Measurements from ENCODE around the gene BIRC2. TPM values are rescaled to one million over a fixed set of nuclear protein-coding genes. Genes with fewer than 3 reads are reported as not detected.

Gene BIRC2
- total RNA-seq, 4 donors from 2014 or later = 66.5 to 95.9 (median 73.2) TPM

GRCh38 chr11:102309621-102310541, 37.1 kb upstream of the BIRC2 start:
- Histone ChIP-seq H3K9me3 (no peaks in the 10 kb centered on the region), H3K4me1 (peaks cover 18 to 61% (median 34%) of the 10 kb centered on the region in 4 donors), H3K27me3 (no peaks in the 10 kb centered on the region), H3K4me3 (no peak overlapping the region), H3K27ac (no peak overlapping the region), H3K36me3 (no peaks in the 10 kb centered on the region)
- intact Hi-C loops (cut with DNase I; ENCODE audit: low total_unique reads) (no loop called here), in situ Hi-C loops (cut with MboI; ENCODE audit: low pct_ligation_motif_present in 1 of 4, low pct_unique_long_range_greater_than_20kb in 1 of 4, low sequenced_read_pairs in 3 of 4) (no loop called here)
- DNase-seq = no peak
- WGBS, 2 donors (ENCODE audit: low coverage in 1 of 2) = 92 to 96% methylated on average over 22 to 25 of the region's 25 CpGs
- TF ChIP-seq POLR2AphosphoS5 (IDR thresholded peaks at IDR 0.05) (no peak), POLR2A (IDR thresholded peaks at IDR 0.05) (no peak), EP300 (IDR thresholded peaks at IDR 0.05; ENCODE audit: low read depth) (no peak), CTCF (IDR thresholded peaks at IDR 0.05) (no peak)

DNA sequence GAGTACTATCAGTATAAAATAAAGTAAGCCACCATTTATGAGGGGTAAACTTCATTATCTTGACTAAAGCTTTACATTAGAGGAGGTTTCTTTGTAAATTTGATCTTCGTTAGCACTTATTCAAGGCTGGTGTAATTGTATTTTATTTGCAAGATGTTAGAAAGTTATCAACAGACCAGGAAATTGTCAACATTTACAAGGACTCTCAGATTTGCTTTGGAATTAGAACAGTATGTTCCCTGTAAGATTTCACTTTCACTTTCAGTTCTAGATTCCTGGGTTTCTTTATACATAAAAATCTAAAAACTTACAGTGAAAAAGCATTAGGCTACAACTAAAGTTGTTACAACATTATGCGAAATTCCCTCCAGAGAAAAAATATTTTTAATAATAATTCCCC, 34.3 kb upstream of the BIRC2 start:
- peak overlapping the region; percentile 55 to 78 (median 69) for H3K27ac ChIP-seq
- TF ChIP-seq POLR2A (IDR thresholded peaks at IDR 0.05) (no peak), CTCF (IDR thresholded peaks at IDR 0.05) (no peak), POLR2AphosphoS5 (IDR thresholded peaks at IDR 0.05) (peak in 2 of 3 donors; percentile 66 to 68), EP300 (IDR thresholded peaks at IDR 0.05; ENCODE audit: low read depth) (peak; percentile 45)
- in situ Hi-C loops (cut with MboI; ENCODE audit: low pct_ligation_motif_present in 1 of 4, low pct_unique_long_range_greater_than_20kb in 1 of 4, low sequenced_read_pairs in 3 of 4) = no loop called here
- H3K36me3 ChIP-seq = no peaks in the 10 kb centered on the region
- intact Hi-C loops (cut with DNase I; ENCODE audit: low total_unique reads) = no loop called here
- 42 to 47% methylated on average over 2 of the region's 2 CpGs for WGBS, 2 donors (ENCODE audit: low coverage in 1 of 2)
- no peaks in the 10 kb centered on the region for H3K27me3 ChIP-seq
- no peaks in the 10 kb centered on the region for H3K9me3 ChIP-seq
- DNase-seq = no peak
- H3K4me3 ChIP-seq = peak overlapping the region in 1 of 4 donors; percentile 8
- peaks cover 14 to 45% (median 30%) of the 10 kb centered on the region in 4 donors for H3K4me1 ChIP-seq

DNA sequence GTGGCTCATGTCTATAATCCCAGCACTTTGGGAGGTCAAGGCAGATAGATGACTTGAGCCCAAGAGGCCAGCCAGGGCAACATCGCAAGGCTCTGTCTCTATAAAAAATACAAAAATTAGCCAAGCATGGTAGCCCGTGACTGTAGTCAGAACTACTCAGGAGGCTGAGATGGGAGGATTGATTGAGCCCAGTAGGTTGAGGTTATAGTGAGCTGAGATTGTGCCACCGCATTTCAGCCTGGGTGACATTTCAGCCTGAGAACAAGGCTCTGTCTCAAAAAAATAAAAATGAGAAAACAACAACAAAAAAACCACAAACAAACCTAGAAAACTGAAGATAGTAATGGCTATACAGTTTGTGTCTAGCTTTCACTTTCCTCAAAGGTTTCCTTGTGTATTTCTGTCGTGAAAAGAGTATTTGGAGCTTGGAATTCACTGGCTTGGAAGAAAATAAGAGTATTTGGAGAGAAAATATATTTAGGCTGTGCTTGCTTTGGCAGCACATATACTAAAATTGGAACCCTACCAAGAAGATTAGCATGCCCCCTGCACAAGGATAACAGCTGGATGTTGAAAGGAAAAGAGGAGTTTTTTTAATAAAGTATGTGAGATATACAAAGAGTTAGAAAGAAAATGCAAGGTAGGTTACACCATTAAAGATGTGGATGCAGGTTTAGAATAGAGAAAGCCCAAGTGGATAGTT, 33.6 kb upstream of the BIRC2 start:
- Histone ChIP-seq H3K27me3 (no peaks in the 10 kb centered on the region), H3K9me3 (no peaks in the 10 kb centered on the region), H3K36me3 (no peaks in the 10 kb centered on the region), H3K4me1 (peaks cover 14 to 51% (median 36%) of the 10 kb centered on the region in 4 donors), H3K27ac (peak overlapping the region; percentile 55 to 78 (median 69)), H3K4me3 (peak overlapping the region in 1 of 4 donors; percentile 8)
- in situ Hi-C loops (cut with MboI; ENCODE audit: low pct_ligation_motif_present in 1 of 4, low pct_unique_long_range_greater_than_20kb in 1 of 4, low sequenced_read_pairs in 3 of 4) = no loop called here
- intact Hi-C loops (cut with DNase I; ENCODE audit: low total_unique reads) = no loop called here
- 53 to 60% methylated on average over 4 of the region's 4 CpGs for WGBS, 2 donors (ENCODE audit: low coverage in 1 of 2)
- no peak for TF ChIP-seq POLR2AphosphoS5 (IDR thresholded peaks at IDR 0.05)
- no peak for TF ChIP-seq POLR2A (IDR thresholded peaks at IDR 0.05)
- no peak for TF ChIP-seq CTCF (IDR thresholded peaks at IDR 0.05)
- TF ChIP-seq EP300 (IDR thresholded peaks at IDR 0.05; ENCODE audit: low read depth) = no peak
- no peak for DNase-seq

GRCh38 chr11:102314784-102315183, 32.2 kb upstream of the BIRC2 start:
- WGBS, 2 donors (ENCODE audit: low coverage in 1 of 2) = 77 to 83% methylated on average over 2 of the region's 2 CpGs
- in situ Hi-C loops (cut with MboI; ENCODE audit: low pct_ligation_motif_present in 1 of 4, low pct_unique_long_range_greater_than_20kb in 1 of 4, low sequenced_read_pairs in 3 of 4) = no loop called here
- TF ChIP-seq POLR2AphosphoS5 (IDR thresholded peaks at IDR 0.05) (no peak), EP300 (IDR thresholded peaks at IDR 0.05; ENCODE audit: low read depth) (no peak), POLR2A (IDR thresholded peaks at IDR 0.05) (no peak), CTCF (IDR thresholded peaks at IDR 0.05) (no peak)
- DNase-seq = no peak
- H3K36me3 ChIP-seq = no peaks in the 10 kb centered on the region
- no peak overlapping the region for H3K4me3 ChIP-seq
- intact Hi-C loops (cut with DNase I; ENCODE audit: low total_unique reads) = no loop called here
- no peaks in the 10 kb centered on the region for H3K9me3 ChIP-seq
- peaks cover 14 to 59% (median 38%) of the 10 kb centered on the region in 4 donors for H3K4me1 ChIP-seq
- no peaks in the 10 kb centered on the region for H3K27me3 ChIP-seq
- peak overlapping the region in 1 of 4 donors; percentile 78 for H3K27ac ChIP-seq
